IMR-90 (cell line): ENCODE results near the gene RCAN2.

Experiments
- POLR2A ChIP-seq: IDR thresholded peaks from 2 replicates; pipeline ENCODE4 v1.6.1; 2012; ENCODE audit warnings: mild to moderate bottlenecking, low read depth, low read length
- TF ChIP-seq, protein P1 (sequence below): conservative IDR thresholded peaks from 2 replicates; pipeline ENCODE4 v1.5.1; 2012; ENCODE audit warnings: mild to moderate bottlenecking, low read depth, low read length, improper control_type of control experiment

DNA sequence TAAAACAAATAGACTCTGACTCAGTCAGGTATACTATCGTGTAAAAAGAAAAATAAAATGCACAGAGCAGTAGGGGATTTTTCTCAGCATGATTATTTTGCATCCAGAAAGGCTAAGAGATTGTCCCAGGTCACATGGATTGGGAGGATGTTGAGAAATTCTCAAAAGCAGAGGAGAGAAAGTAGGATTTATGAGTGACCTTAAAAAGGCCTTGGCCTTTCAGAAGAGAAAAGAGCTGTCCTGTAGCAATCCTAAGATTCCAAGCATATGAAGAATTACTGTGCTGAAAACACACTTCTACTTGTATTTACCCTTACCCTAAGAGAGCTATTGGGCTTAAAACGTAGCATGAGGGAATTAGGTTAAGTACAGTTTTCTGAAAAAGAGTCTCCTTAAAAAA is 170.7 kb downstream of the RCAN2 start:
- TF ChIP-seq POLR2A = no peak
- TF ChIP-seq, protein P1, sequence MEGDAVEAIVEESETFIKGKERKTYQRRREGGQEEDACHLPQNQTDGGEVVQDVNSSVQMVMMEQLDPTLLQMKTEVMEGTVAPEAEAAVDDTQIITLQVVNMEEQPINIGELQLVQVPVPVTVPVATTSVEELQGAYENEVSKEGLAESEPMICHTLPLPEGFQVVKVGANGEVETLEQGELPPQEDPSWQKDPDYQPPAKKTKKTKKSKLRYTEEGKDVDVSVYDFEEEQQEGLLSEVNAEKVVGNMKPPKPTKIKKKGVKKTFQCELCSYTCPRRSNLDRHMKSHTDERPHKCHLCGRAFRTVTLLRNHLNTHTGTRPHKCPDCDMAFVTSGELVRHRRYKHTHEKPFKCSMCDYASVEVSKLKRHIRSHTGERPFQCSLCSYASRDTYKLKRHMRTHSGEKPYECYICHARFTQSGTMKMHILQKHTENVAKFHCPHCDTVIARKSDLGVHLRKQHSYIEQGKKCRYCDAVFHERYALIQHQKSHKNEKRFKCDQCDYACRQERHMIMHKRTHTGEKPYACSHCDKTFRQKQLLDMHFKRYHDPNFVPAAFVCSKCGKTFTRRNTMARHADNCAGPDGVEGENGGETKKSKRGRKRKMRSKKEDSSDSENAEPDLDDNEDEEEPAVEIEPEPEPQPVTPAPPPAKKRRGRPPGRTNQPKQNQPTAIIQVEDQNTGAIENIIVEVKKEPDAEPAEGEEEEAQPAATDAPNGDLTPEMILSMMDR = no peak
